Mammary epithelial cell (primary cell): ENCODE results near the gene MYPN.

ENCODE experiments used
- CTCF ChIP-seq, 2 donors: IDR thresholded peaks in 1 of 2; conservative IDR thresholded peaks in 1 of 2; 2 replicates each; pipeline ENCODE4 v1.5.1; 2011 to 2012; ENCODE audit warnings: inconsistent platforms in 2 of 2, low read length in 2 of 2, mild to moderate bottlenecking in 2 of 2, control low read depth in 1 of 2, low read depth in 1 of 2; ENCODE audit not compliant: insufficient read depth in 1 of 2; ENCODE audit errors: extremely low read depth in 1 of 2
- EZH2 ChIP-seq: IDR thresholded peaks from 2 replicates; pipeline ENCODE4 v1.6.1; 2012; ENCODE audit warnings: low read length, inconsistent platforms, borderline replicate concordance

GRCh38 chr10:68144709-68145108 is 35.4 kb downstream of the MYPN start:
- TF ChIP-seq CTCF (conservative IDR thresholded peaks at IDR 0.05 in 1 of 2, IDR thresholded peaks at IDR 0.05 in 1 of 2; ENCODE audit: extremely low read depth in 1 of 2, insufficient read depth in 1 of 2, low read depth in 1 of 2, low read length in 2 of 2) (no peak), EZH2 (no peak)
